ENCODE data around the gene TRPV6.
A peak's percentile ranks its signal among the peaks of the same experiment; 100 is the strongest.

The TRPV6 gene

GRCh38 chr7:142883571-142884285, 1.8 kb downstream of the TRPV6 start:
- H3K36me3 Mint-ChIP-seq, result no peaks in the 10 kb centered on the region
- no peak overlapping the region for H3K4me3 Mint-ChIP-seq
- DNase-seq (no peak), ATAC-seq (replicated peaks) (no peak)
- H3K27ac Mint-ChIP-seq, result no peak overlapping the region
- H3K9me3 Mint-ChIP-seq, result no peaks in the 10 kb centered on the region
- H3K4me1 Mint-ChIP-seq, result peaks cover 7 to 8% of the 10 kb centered on the region in 2 donors
- peaks cover 8% of the 10 kb centered on the region in 2 donors for H3K27me3 Mint-ChIP-seq

DNA sequence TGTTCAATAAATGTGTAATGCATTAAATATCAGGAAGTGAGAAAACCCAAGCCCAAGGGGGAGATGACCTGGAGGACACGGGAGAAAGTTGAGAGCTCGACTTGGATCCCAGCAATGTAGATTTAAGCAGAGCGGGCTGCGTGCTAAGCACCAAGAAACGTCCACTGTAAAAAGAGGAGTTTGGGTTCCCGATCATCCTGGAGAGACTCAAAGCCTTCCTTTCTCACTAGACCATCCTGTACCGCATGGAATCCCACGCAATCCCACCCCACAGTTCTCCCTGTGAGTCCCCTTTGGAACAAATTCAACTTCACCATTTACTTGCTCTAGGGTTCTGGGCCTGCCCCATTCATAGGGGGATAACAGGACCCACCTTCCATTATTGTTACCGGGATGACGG, 2.4 kb downstream of the TRPV6 start:
- ATAC-seq (replicated peaks) (no peak), DNase-seq (no peak)
- no peak overlapping the region for H3K4me3 Mint-ChIP-seq
- peaks cover 8% of the 10 kb centered on the region in 2 donors for H3K27me3 Mint-ChIP-seq
- no peaks in the 10 kb centered on the region for H3K9me3 Mint-ChIP-seq
- H3K36me3 Mint-ChIP-seq, result no peaks in the 10 kb centered on the region
- peaks cover 7 to 8% of the 10 kb centered on the region in 2 donors for H3K4me1 Mint-ChIP-seq
- H3K27ac Mint-ChIP-seq, result no peak overlapping the region

DNA sequence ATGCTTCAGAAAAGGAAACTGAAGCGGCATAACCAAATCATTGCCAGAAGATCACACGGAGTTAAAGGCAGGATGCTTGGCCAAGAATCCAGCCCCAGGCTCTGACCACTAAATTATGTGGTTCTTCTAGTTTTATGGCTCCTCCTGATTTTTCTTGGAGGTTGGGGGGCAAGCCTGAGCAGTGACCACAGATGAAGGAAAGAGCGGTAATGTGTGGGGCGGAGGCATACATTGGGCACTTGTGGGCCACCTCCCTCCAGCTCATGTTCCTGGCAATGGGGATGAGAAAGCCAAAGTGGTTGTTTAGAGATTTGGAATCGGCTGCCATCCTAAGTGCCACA, 3.2 kb downstream of the TRPV6 start:
- ATAC-seq (replicated peaks), result no peak
- Mint-ChIP-seq H3K27me3 (peaks cover 6 to 8% of the 10 kb centered on the region in 2 donors), H3K4me3 (no peak overlapping the region)

GRCh38 chr7:142881586-142882337, 3.8 kb downstream of the TRPV6 start:
- no peak overlapping the region for H3K4me3 Mint-ChIP-seq
- peak in 1 of 2 donors; percentile 50 for ATAC-seq (replicated peaks)
- no peaks in the 10 kb centered on the region for H3K9me3 Mint-ChIP-seq
- H3K27ac Mint-ChIP-seq, result no peak overlapping the region
- no peaks in the 10 kb centered on the region for H3K36me3 Mint-ChIP-seq
- peaks cover 7 to 8% of the 10 kb centered on the region in 2 donors for H3K4me1 Mint-ChIP-seq
- DNase-seq, result no peak
- peaks cover 7 to 8% of the 10 kb centered on the region in 2 donors for H3K27me3 Mint-ChIP-seq

More for the DNA sequence above, 3.2 kb downstream of the TRPV6 start:
- H3K27ac Mint-ChIP-seq, result no peak overlapping the region
- peaks cover 7 to 8% of the 10 kb centered on the region in 2 donors for H3K4me1 Mint-ChIP-seq
- no peaks in the 10 kb centered on the region for H3K36me3 Mint-ChIP-seq
- no peak for DNase-seq
- H3K9me3 Mint-ChIP-seq, result no peaks in the 10 kb centered on the region

DNA sequence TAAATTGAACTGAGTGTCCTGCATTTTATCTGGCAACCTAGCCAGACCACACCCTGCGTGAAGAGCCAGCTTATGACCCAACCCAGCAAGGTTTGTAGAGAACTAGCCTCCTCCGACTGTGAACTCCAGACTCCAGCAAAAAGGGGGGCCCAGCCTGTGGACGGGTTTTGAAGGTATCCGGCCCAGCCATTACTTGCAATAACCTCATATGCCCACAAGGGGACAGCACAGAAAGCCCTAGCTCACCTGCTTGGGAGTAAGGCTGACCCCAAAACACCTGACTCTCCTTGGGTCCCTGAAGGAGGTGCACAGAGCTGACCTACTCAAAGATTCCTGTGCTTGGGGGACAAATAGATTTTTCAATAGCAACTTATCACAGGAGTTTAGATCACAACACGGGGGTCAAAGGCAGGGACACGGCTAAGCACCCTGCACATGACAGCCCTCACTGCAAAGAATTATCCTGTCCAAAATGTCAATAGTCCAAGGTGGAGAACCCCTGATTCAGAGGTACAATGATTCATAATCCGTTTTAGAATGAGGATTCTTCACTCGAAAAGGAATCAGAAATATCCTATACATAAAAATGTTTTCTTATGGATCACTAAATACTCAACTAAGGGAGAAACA, 4.6 kb downstream of the TRPV6 start:
- Mint-ChIP-seq H3K4me3 (no peak overlapping the region), H3K27ac (no peak overlapping the region), H3K27me3 (peaks cover 10 to 14% of the 10 kb centered on the region in 2 donors), H3K9me3 (no peaks in the 10 kb centered on the region), H3K36me3 (no peaks in the 10 kb centered on the region), H3K4me1 (peaks cover 7 to 8% of the 10 kb centered on the region in 2 donors)
- ATAC-seq (replicated peaks), result peak; percentile 64 to 75
- peak; percentile 32 for DNase-seq

DNA sequence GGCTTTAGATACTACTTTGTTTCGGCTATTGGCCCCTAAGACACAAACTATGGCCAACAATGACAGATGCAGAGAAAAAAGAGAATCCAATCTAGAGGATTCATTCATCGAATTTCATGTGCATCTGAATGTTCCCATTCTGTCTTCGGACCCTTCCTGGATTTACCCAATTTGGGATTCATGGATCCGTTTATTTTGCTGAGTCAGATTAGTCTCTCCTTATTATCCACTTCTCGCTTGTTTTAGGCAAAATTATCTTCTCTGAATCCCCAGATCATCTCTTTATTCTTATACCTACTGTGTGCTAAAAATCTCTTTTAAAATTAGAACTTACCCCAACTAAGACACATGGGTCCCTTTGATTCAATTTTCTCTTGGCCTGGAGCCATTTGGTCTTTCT, 6.5 kb downstream of the TRPV6 start:
- peaks cover 2 to 9% of the 10 kb centered on the region in 2 donors for H3K4me1 Mint-ChIP-seq
- no peak overlapping the region for H3K4me3 Mint-ChIP-seq
- ATAC-seq (replicated peaks), result no peak
- no peak overlapping the region for H3K27ac Mint-ChIP-seq
- peaks cover 0 to 1% of the 10 kb centered on the region in 2 donors for H3K9me3 Mint-ChIP-seq
- no peak for DNase-seq
- no peaks in the 10 kb centered on the region for H3K36me3 Mint-ChIP-seq
- peaks cover 14 to 17% of the 10 kb centered on the region in 2 donors for H3K27me3 Mint-ChIP-seq

DNA sequence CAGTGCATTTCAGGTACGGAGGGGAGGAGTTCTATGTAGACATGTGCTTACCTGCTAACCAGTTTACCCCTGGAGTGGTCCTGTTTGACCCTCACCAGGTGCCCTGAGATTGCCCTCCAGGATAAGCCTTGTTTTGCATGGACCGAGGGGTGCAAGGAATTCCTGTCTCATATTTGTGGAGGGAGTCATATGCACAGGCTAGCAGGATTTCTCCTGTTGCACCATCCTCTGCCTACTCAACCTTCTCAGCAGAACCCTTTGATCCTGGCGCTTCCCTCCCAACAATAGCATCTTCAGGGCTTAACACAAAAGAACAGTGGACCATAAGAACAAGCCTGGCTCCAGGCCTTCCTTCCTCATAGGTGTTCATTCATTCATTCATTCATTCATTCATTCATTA, 7.2 kb downstream of the TRPV6 start:
- no peak for ATAC-seq (replicated peaks)
- peaks cover 0 to 1% of the 10 kb centered on the region in 2 donors for H3K9me3 Mint-ChIP-seq
- no peaks in the 10 kb centered on the region for H3K36me3 Mint-ChIP-seq
- no peak overlapping the region for H3K27ac Mint-ChIP-seq
- H3K27me3 Mint-ChIP-seq, result peaks cover 14 to 17% of the 10 kb centered on the region in 2 donors
- peaks cover 0 to 9% of the 10 kb centered on the region in 2 donors for H3K4me1 Mint-ChIP-seq
- no peak for DNase-seq
- H3K4me3 Mint-ChIP-seq, result no peak overlapping the region

DNA sequence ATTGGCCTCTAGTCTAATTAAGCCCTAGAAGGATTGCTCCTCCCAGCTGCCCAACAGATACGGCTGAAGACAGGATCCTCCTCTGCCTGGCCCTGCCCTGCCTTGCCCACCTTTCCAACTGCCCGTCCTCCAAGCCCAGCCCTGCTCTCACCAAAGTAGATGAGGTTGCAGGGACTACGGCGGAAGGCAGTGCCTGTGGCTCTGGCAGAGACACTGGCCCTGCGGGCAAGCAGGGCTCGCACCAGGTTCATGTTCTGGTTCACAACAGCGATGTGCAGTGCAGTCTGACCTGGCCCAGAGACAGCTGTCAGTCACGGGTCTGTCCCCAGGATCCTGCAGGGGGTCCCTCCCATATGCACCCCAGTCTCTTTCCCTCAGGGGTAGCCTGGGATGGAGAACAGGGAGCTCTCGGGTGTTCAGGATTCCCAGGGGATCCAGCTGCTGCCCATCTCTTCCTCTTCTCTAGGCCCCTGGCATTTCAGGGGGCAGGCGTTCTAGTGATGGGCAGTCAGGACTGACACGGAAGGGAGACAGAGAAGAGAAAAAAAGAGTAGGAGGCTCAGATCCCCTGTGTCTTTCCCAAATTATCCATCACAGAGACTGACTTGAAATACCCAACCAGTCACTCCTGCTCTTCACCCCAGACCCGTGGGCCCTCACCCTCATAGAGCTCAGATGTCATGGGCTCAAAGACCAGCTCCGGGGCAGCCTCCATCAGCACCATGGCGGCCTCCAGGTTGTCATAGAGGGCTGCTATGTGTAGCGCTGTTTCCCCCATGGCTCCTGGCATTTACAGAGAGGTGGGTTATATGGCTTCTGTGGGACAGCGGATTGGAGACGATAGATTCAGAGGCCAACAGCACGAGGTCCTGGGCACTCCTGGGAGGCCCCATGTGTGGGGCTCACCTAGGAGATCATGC, 8.3 kb downstream of the TRPV6 start:
- no peak overlapping the region for H3K27ac Mint-ChIP-seq
- no peak overlapping the region for H3K4me3 Mint-ChIP-seq
- ATAC-seq (replicated peaks) (no peak), DNase-seq (no peak)
- H3K27me3 Mint-ChIP-seq, result peaks cover 14 to 17% of the 10 kb centered on the region in 2 donors
- H3K9me3 Mint-ChIP-seq, result peaks cover 0 to 1% of the 10 kb centered on the region in 2 donors
- no peaks in the 10 kb centered on the region for H3K36me3 Mint-ChIP-seq
- H3K4me1 Mint-ChIP-seq, result peaks cover 0 to 9% of the 10 kb centered on the region in 2 donors

DNA sequence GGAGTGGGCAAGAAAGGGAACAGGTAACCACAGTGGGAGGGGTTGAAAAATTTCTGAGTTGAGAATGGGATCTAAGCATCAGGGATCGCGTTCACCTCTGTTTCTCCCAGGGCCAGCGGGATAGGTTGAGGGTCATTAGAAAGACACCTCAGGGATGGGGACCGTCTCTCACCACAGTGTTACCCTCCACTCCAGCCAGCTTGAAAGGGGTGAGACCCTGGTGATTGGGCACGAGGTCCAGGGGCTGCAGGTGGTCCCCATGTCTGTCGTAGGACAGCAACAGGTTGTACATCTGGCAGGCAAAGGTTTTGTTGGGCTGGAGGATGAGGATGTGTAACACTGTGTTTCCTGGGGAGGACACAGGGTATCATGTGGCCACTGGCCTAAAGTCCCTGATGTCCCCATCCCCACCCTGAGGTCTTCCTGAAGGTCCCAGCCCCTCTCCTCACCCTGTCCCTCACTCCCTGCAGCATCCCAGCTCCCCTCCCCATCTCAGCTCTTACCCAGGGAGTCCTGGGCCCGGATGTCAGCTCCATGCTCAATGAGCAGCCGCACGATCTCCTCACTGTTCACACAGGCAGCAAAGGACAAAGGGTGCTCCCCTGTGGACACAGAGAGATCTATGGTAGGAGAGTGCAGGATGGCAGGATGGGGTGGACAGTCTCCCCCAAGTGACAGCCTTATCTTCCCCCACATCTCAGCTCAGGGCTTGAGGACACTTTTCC, 9.1 kb downstream of the TRPV6 start:
- peaks cover 14 to 17% of the 10 kb centered on the region in 2 donors for H3K27me3 Mint-ChIP-seq
- no peak overlapping the region for H3K4me3 Mint-ChIP-seq
- peaks cover 0 to 1% of the 10 kb centered on the region in 2 donors for H3K9me3 Mint-ChIP-seq
- H3K36me3 Mint-ChIP-seq, result no peaks in the 10 kb centered on the region
- ATAC-seq (replicated peaks), result no peak
- H3K4me1 Mint-ChIP-seq, result peaks cover 0 to 6% of the 10 kb centered on the region in 2 donors
- DNase-seq, result no peak
- no peak overlapping the region for H3K27ac Mint-ChIP-seq

DNA sequence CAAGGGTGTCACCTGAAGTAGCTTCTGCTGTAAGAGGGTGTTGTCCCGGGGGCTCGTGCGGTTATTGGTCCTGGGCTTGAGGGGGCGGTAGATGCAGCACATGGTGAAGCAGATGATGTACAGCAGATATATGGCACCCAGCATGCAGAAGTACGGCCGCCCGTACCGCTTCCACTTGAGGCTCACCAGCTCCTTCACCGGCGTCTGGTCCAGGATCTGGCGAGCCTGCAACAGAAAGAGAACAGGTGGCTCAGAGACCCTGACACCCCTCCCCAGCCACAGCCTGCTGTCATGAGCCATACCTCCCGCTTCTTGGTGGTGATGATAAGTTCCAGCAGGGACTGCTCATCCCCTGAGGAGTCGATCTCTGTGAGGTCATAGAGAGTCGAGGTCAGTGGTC, 10.1 kb downstream of the TRPV6 start:
- DNase-seq (no peak), ATAC-seq (replicated peaks) (peak in 1 of 2 donors; percentile 6)
- Mint-ChIP-seq H3K4me1 (peaks cover 0 to 2% of the 10 kb centered on the region in 2 donors), H3K27ac (no peak overlapping the region), H3K4me3 (no peak overlapping the region), H3K27me3 (peaks cover 14 to 17% of the 10 kb centered on the region in 2 donors), H3K36me3 (peaks cover 3 to 5% of the 10 kb centered on the region in 2 donors), H3K9me3 (peaks cover 0 to 1% of the 10 kb centered on the region in 2 donors)

- ATAC-seq (replicated peaks) (no peak), DNase-seq (no peak)
- Mint-ChIP-seq H3K4me3 (no peak overlapping the region), H3K9me3 (peaks cover 0 to 1% of the 10 kb centered on the region in 2 donors), H3K27me3 (peaks cover 13 to 16% of the 10 kb centered on the region in 2 donors), H3K27ac (no peak overlapping the region), H3K36me3 (peaks cover 7 to 8% of the 10 kb centered on the region in 2 donors), H3K4me1 (peaks cover 0 to 2% of the 10 kb centered on the region in 2 donors)
Measured at GRCh38 chr7:142874837-142875236, 10.7 kb downstream of the TRPV6 start.

- peaks cover 9 to 13% of the 10 kb centered on the region in 2 donors for H3K27me3 Mint-ChIP-seq
- no peak overlapping the region for H3K4me3 Mint-ChIP-seq
- H3K36me3 Mint-ChIP-seq, result peaks cover 9 to 10% of the 10 kb centered on the region in 2 donors
- DNase-seq, result no peak
- H3K9me3 Mint-ChIP-seq, result peaks cover 0 to 1% of the 10 kb centered on the region in 2 donors
- H3K4me1 Mint-ChIP-seq, result peaks cover 0 to 2% of the 10 kb centered on the region in 2 donors
- H3K27ac Mint-ChIP-seq, result no peak overlapping the region
- ATAC-seq (replicated peaks), result no peak
Measured at GRCh38 chr7:142874409-142874808, 11.1 kb downstream of the TRPV6 start.

DNA sequence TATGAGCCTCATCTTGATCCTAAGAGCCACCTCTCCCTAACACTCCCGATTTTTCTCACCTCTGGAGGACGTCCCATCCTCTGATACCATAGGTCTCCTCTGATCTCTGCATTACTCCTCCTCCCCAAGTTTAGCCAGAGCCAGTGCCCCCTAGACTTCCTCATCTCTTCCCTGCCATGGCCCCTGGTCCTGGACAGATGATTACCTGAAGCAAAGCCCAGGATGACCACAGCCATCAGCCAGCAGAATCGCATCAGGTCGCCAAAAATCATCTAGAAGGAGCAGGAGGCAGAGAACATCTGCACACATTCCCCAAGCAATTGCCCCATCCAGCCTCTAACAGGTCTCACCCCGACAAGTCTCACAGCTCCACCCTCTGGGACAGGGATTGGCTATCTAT, 11.7 kb downstream of the TRPV6 start:
- Mint-ChIP-seq H3K27ac (peak overlapping the region; percentile 10), H3K27me3 (peaks cover 5 to 13% of the 10 kb centered on the region in 2 donors)
- ATAC-seq (replicated peaks), result no peak

More for the DNA sequence above, 11.7 kb downstream of the TRPV6 start:
- no peak for DNase-seq
- Mint-ChIP-seq H3K4me3 (no peak overlapping the region), H3K4me1 (peaks cover 0 to 2% of the 10 kb centered on the region in 2 donors), H3K9me3 (peaks cover 0 to 1% of the 10 kb centered on the region in 2 donors), H3K36me3 (peaks cover 9 to 10% of the 10 kb centered on the region in 2 donors)
